Brain microvascular endothelial cell (primary cell): ENCODE results near the gene XRN2.

Experiments used
- DNase-seq: peaks from one replicate; pipeline ENCODE4 v3.0.0-alpha.2; 2020
- H3K27ac ChIP-seq: fragments of 250-450 bp; sonication (Bioruptor Pico); 2 replicates; pipeline ENCODE4 v1.5.1; 2020; ENCODE audit warnings: mild to moderate bottlenecking, moderate library complexity
- H3K27me3 ChIP-seq: fragments of 250-450 bp; sonication (Bioruptor Pico); replicated peaks from 2 replicates; pipeline ENCODE4 v1.5.1; 2020; ENCODE audit warnings: mild to moderate bottlenecking
- H3K36me3 ChIP-seq: fragments of 250-450 bp; sonication (Bioruptor Pico); replicated peaks from 2 replicates; pipeline ENCODE4 v1.5.1; 2020; ENCODE audit warnings: mild to moderate bottlenecking
- H3K4me3 ChIP-seq: 2 replicates; pipeline ENCODE4 v1.5.1; 2011; ENCODE audit warnings: low read depth, mild to moderate bottlenecking, control low read depth, low read length, moderate library complexity
- CTCF ChIP-seq: IDR thresholded peaks from 2 replicates; pipeline ENCODE4 v1.5.1; 2011; ENCODE audit warnings: low read depth, mild to moderate bottlenecking, moderate library complexity, low read length, control low read depth, inconsistent platforms; ENCODE audit errors: missing control alignments
- in situ Hi-C: cut with HindIII; loops from 2 replicates; pipeline ENCODE4 v1.10.0; 2017; ENCODE audit warnings: low sequenced_read_pairs, low pct_ligation_motif_present

XRN2 gene

GRCh38 chr20:21301940-21302663, 1.0 kb upstream of the XRN2 start:
- Histone ChIP-seq H3K36me3 (no peaks in the 10 kb centered on the region), H3K27me3 (no peaks in the 10 kb centered on the region), H3K27ac (no peak overlapping the region), H3K4me3 (peak overlapping the region; percentile 84)
- no peak for TF ChIP-seq CTCF
- DNase-seq: no peak
- in situ Hi-C loops: no loop called here

GRCh38 chr20:21302664-21303060, 469 bp upstream of the XRN2 start:
- Histone ChIP-seq H3K36me3 (no peaks in the 10 kb centered on the region), H3K27ac (peak overlapping the region; percentile 83), H3K27me3 (no peaks in the 10 kb centered on the region), H3K4me3 (peak overlapping the region; percentile 84)
- in situ Hi-C loops: no loop called here
- no peak for TF ChIP-seq CTCF
- DNase-seq: no peak

GRCh38 chr20:21303872-21304586, 898 bp downstream of the XRN2 start:
- Histone ChIP-seq H3K27ac (peak overlapping the region; percentile 83), H3K36me3 (no peaks in the 10 kb centered on the region), H3K4me3 (peak overlapping the region; percentile 84), H3K27me3 (no peaks in the 10 kb centered on the region)
- in situ Hi-C loops: no loop called here
- no peak for TF ChIP-seq CTCF
- DNase-seq: no peak

GRCh38 chr20:21308340-21308739, 5.2 kb downstream of the XRN2 start:
- in situ Hi-C loops: no loop called here
- H3K27ac ChIP-seq: no peak overlapping the region
- no peaks in the 10 kb centered on the region for H3K27me3 ChIP-seq
- H3K4me3 ChIP-seq: no peak overlapping the region
- no peak for TF ChIP-seq CTCF
- no peaks in the 10 kb centered on the region for H3K36me3 ChIP-seq
- DNase-seq: no peak

- no peak for DNase-seq
- Histone ChIP-seq H3K27me3 (no peaks in the 10 kb centered on the region), H3K4me3 (no peak overlapping the region), H3K27ac (no peak overlapping the region), H3K36me3 (no peaks in the 10 kb centered on the region)
- in situ Hi-C loops: no loop called here
- TF ChIP-seq CTCF: no peak
These were observed 6.7 kb downstream of the XRN2 start for GRCh38 chr20:21309678-21310467.
